HEK293 (cell line): ENCODE data around the gene ADRA1B.

ENCODE experiments used
- CTCF ChIA-PET: fragments of 350-600 bp; formaldehyde crosslinking; extraction: SDS; loops from one replicate; lab custom pipeline; 2021; ENCODE audit warnings: antibody characterized with exemption; lab: Yijun Ruan, JAX
- POLR2A ChIA-PET: fragments of 300-600 bp; formaldehyde crosslinking; extraction: SDS; loops from one replicate; lab custom pipeline; 2020; ENCODE audit warnings: antibody characterized with exemption, inconsistent platforms; lab: Yijun Ruan, JAX
- H3K27ac ChIP-seq: fragments of 200-500 bp; sonication (Bioruptor generic); 2 replicates; pipeline ENCODE4 v1.5.1; 2014; ENCODE audit warnings: low read depth, low read length, control low read depth, inconsistent platforms; ENCODE audit errors: extremely low read depth
- H3K36me3 ChIP-seq, 2 experiments: fragments of 200-500 bp in 1 of 2; sonication (Bioruptor generic) in 1 of 2; 1 replicate in 1 of 2; 2 replicates in 1 of 2; pipeline ENCODE4 v1.5.1; 2014 to 2017; ENCODE audit warnings: inconsistent platforms in 2 of 2, low read length in 2 of 2; ENCODE audit not compliant: control insufficient read depth in 2 of 2, insufficient read depth in 1 of 2
- H3K4me1 ChIP-seq: fragments of 200-500 bp; sonication (Bioruptor generic); 2 replicates; pipeline ENCODE4 v1.5.1; 2014; ENCODE audit warnings: mild to moderate bottlenecking, low read length, inconsistent platforms; ENCODE audit not compliant: control insufficient read depth, insufficient read depth
- H3K4me3 ChIP-seq: 2 replicates; pipeline ENCODE4 v1.5.1; 2011; ENCODE audit warnings: low read depth, mild to moderate bottlenecking, control low read depth, low read length, moderate library complexity
- H3K9me3 ChIP-seq: fragments of 200-500 bp; sonication (Bioruptor generic); 2 replicates; pipeline ENCODE4 v1.5.1; 2014; ENCODE audit warnings: low read depth, low read length, inconsistent platforms; ENCODE audit not compliant: control insufficient read depth, insufficient read depth
- ATF2 ChIP-seq: fragments of 450-650 bp; formaldehyde crosslinking; IDR thresholded peaks from 2 replicates; pipeline ENCODE4 v1.5.1; 2016; ENCODE audit warnings: missing biosample characterization, missing genetic modification characterization, low read depth
- KLF10 ChIP-seq: fragments of 450-650 bp; IDR thresholded peaks from 2 replicates; pipeline ENCODE4 v1.5.1; 2018; ENCODE audit warnings: missing biosample characterization, mild to moderate bottlenecking, missing genetic modification characterization
- OSR2 ChIP-seq: fragments of 450-650 bp; formaldehyde crosslinking; IDR thresholded peaks from 2 replicates; pipeline ENCODE4 v1.5.1; 2016; ENCODE audit warnings: missing biosample characterization, missing genetic modification characterization
- PRDM2 ChIP-seq: fragments of 450-650 bp; formaldehyde crosslinking; IDR thresholded peaks from 2 replicates; pipeline ENCODE4 v1.5.1; 2016; ENCODE audit warnings: missing biosample characterization, missing genetic modification characterization, borderline replicate concordance
- SALL2 ChIP-seq: fragments of 450-650 bp; formaldehyde crosslinking; IDR thresholded peaks from 2 replicates; pipeline ENCODE4 v1.5.0; 2017; ENCODE audit warnings: missing biosample characterization, mild to moderate bottlenecking, missing genetic modification characterization, borderline replicate concordance
- ZBTB21 ChIP-seq: fragments of 450-650 bp; formaldehyde crosslinking; IDR thresholded peaks from 2 replicates; pipeline ENCODE4 v1.5.1; 2017; ENCODE audit warnings: missing biosample characterization, missing genetic modification characterization
- ZBTB44 ChIP-seq: fragments of 450-650 bp; IDR thresholded peaks from 2 replicates; pipeline ENCODE4 v1.5.1; 2018; ENCODE audit warnings: missing biosample characterization, mild to moderate bottlenecking, missing genetic modification characterization
- ZBTB48 ChIP-seq: fragments of 450-650 bp; formaldehyde crosslinking; IDR thresholded peaks from 2 replicates; pipeline ENCODE4 v1.5.1; 2016; ENCODE audit warnings: missing biosample characterization, missing genetic modification characterization
- ZNF132 ChIP-seq: fragments of 450-650 bp; formaldehyde crosslinking; IDR thresholded peaks from 2 replicates; pipeline ENCODE4 v1.5.1; 2017; ENCODE audit warnings: missing biosample characterization, missing genetic modification characterization, borderline replicate concordance
- ZNF19 ChIP-seq: fragments of 450-650 bp; formaldehyde crosslinking; IDR thresholded peaks from 2 replicates; pipeline ENCODE4; 2016; ENCODE audit warnings: missing biosample characterization, missing genetic modification characterization, low read depth
- ZNF223 ChIP-seq: fragments of 450-650 bp; formaldehyde crosslinking; IDR thresholded peaks from 2 replicates; pipeline ENCODE4 v1.5.1; 2016; ENCODE audit warnings: missing biosample characterization, missing genetic modification characterization
- ZNF239 ChIP-seq: fragments of 450-650 bp; formaldehyde crosslinking; IDR thresholded peaks from 2 replicates; pipeline ENCODE4 v1.5.1; 2016; ENCODE audit warnings: missing biosample characterization, missing genetic modification characterization
- ZNF404 ChIP-seq: fragments of 450-650 bp; formaldehyde crosslinking; IDR thresholded peaks from 2 replicates; pipeline ENCODE4 v1.5.1; 2017; ENCODE audit warnings: missing biosample characterization, missing genetic modification characterization
- ZNF747 ChIP-seq: fragments of 450-650 bp; formaldehyde crosslinking; IDR thresholded peaks from 2 replicates; pipeline ENCODE4 v1.5.1; 2016; ENCODE audit warnings: missing biosample characterization, missing genetic modification characterization
- TF ChIP-seq, protein P1 (sequence below): fragments of 450-650 bp; formaldehyde crosslinking; IDR thresholded peaks from 2 replicates; pipeline ENCODE4 v1.5.1; 2017; ENCODE audit warnings: missing biosample characterization, missing genetic modification characterization
- TF ChIP-seq, protein P2 (sequence below): sonication (generic); formaldehyde crosslinking; IDR thresholded peaks from 2 replicates; pipeline ENCODE4 v1.8.1; 2022; ENCODE audit warnings: mild to moderate bottlenecking, moderate library complexity, missing genetic modification reagents

ADRA1B gene

DNA sequence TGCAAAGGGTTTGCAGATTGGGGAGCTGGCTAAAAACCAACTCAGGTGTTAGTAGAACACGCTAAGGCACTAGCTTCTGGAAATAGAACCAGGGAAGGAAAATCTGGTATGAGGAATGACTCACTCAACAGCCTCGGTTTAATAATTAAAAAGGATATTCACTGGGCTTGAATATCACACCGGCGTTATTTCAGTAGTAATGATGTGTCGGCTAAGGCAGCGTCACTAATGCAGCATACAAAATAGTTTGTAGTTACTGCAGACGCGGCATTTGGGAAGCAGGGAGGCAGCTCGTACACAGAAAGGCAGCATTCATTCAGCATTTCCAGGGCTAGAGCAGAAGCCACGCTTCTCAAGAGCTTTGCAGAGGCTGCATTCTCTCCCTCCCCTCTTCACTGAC, 1.7 kb downstream of the ADRA1B start (continued):
- TF ChIP-seq PRDM2 (tag by site-specific recombination) (no peak), ZBTB44 (tag by site-specific recombination) (no peak), ZBTB48 (tag by site-specific recombination) (no peak)
- TF ChIP-seq, protein P1, sequence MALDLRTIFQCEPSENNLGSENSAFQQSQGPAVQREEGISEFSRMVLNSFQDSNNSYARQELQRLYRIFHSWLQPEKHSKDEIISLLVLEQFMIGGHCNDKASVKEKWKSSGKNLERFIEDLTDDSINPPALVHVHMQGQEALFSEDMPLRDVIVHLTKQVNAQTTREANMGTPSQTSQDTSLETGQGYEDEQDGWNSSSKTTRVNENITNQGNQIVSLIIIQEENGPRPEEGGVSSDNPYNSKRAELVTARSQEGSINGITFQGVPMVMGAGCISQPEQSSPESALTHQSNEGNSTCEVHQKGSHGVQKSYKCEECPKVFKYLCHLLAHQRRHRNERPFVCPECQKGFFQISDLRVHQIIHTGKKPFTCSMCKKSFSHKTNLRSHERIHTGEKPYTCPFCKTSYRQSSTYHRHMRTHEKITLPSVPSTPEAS: no peak

GRCh38 chr5:159921721-159922120, 5.4 kb downstream of the ADRA1B start:
- Histone ChIP-seq H3K27ac (no peak overlapping the region), H3K4me1 (no peaks in the 10 kb centered on the region; the same call in 1 of the 2 replicates), H3K36me3 (no peaks in the 10 kb centered on the region), H3K9me3 (no peaks in the 10 kb centered on the region), H3K4me3 (no peak overlapping the region)
- TF ChIP-seq ZNF747 (tag by site-specific recombination): no peak
- TF ChIP-seq ZNF223: no peak
- no peak for TF ChIP-seq OSR2 (tag by site-specific recombination)
- TF ChIP-seq, protein P2, sequence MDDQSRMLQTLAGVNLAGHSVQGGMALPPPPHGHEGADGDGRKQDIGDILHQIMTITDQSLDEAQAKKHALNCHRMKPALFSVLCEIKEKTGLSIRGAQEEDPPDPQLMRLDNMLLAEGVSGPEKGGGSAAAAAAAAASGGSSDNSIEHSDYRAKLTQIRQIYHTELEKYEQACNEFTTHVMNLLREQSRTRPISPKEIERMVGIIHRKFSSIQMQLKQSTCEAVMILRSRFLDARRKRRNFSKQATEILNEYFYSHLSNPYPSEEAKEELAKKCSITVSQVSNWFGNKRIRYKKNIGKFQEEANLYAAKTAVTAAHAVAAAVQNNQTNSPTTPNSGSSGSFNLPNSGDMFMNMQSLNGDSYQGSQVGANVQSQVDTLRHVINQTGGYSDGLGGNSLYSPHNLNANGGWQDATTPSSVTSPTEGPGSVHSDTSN (CRISPR knock-in tag): no peak
- no peak for TF ChIP-seq ZNF132 (tag by site-specific recombination)
- TF ChIP-seq ZNF404: no peak
- no peak for TF ChIP-seq SALL2 (tag by site-specific recombination)
- TF ChIP-seq ZNF239: no peak
- TF ChIP-seq ZNF19 (tag by site-specific recombination): no peak
- CTCF ChIA-PET: interaction anchor here (5.7 kb wide), 1 partner anchor 65 kb away, joined by 43 read pairs; no protein-coding TSS in a partner anchor
- POLR2A ChIA-PET: no interaction called here

DNA sequence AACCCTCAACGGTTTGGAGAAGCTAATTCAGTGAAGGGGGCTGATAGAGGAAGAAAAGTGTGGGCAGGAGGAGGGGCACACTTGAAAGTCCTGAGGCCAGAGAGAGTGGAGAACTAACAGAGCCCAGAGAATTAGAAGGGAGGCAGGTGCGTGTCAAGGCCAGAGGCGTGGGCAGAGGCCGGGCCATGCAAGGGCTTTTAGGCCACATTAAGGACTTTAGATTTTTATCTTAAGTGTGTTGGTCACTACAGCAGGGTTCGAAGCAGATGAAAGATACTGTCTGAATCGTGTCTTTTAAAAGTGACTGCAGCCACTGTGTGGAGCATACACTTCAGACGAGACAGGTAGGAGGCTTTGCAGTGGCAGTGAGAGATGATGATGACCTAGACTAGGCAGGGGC, 6.7 kb downstream of the ADRA1B start:
- TF ChIP-seq KLF10 (tag by site-specific recombination) (no peak), ATF2 (no peak), ZBTB21 (no peak), PRDM2 (tag by site-specific recombination) (no peak)
- TF ChIP-seq, all 188 proteins: peak for 0
- Histone ChIP-seq H3K36me3 (no peaks in the 10 kb centered on the region), H3K4me3 (no peak overlapping the region), H3K4me1 (no peaks in the 10 kb centered on the region; the same call in 1 of the 2 replicates), H3K27ac (no peak overlapping the region), H3K9me3 (no peaks in the 10 kb centered on the region)
- ChIA-PET POLR2A (no interaction called here), CTCF (no interaction called here)
